K562 (cell line): Measurements from ENCODE around the gene DHRS3. TPM values are rescaled to one million over a fixed set of nuclear protein-coding genes. Genes with fewer than 3 reads are reported as not detected.

Experiments used
- BCOR ChIP-seq: fragments of 450-650 bp; IDR thresholded peaks from 2 replicates; pipeline ENCODE4 v1.6.1; 2016
- CHD2 ChIP-seq: IDR thresholded peaks from 2 replicates; pipeline ENCODE4 v1.6.1; 2011; ENCODE audit warnings: low read depth, low read length
- JUNB ChIP-seq: fragments of 450-650 bp; formaldehyde crosslinking; conservative IDR thresholded peaks from 2 replicates; pipeline ENCODE4 v1.4.0; 2020; ENCODE audit warnings: mild to moderate bottlenecking
- LCOR ChIP-seq: sonication (generic); formaldehyde crosslinking; IDR thresholded peaks from 2 replicates; pipeline ENCODE4 v1.8.0; 2022; ENCODE audit warnings: mild to moderate bottlenecking, missing genetic modification reagents
- MAFG ChIP-seq: fragments of 450-650 bp; conservative IDR thresholded peaks from 2 replicates; pipeline ENCODE4 v1.6.1; 2016; ENCODE audit warnings: missing genetic modification characterization, missing compliant biosample characterization
- MTA2 ChIP-seq: fragments of 450-650 bp; IDR thresholded peaks from 2 replicates; pipeline ENCODE4 v1.6.1; 2016; ENCODE audit warnings: low read depth
- MYC ChIP-seq, 2 experiments: fragments of 250-450 bp in 1 of 2; sonication (Bioruptor Pico) in 1 of 2; IDR thresholded peaks; 2 replicates each; pipeline versions ENCODE4 v1.5.1 to v1.6.1; 2012 to 2021; ENCODE audit warnings: low read depth in 2 of 2, borderline replicate concordance in 1 of 2, improper control_type of control experiment in 1 of 2, low read length in 1 of 2, mild to moderate bottlenecking in 1 of 2, moderate library complexity in 1 of 2
- NR2C2 ChIP-seq, 2 experiments: fragments of 200-800 bp in 1 of 2; sonication (Bioruptor generic) in 1 of 2; sonication (generic) in 1 of 2; formaldehyde crosslinking in 1 of 2; IDR thresholded peaks; 2 replicates each; pipeline versions ENCODE4 v1.6.1 to v1.8.0; 2016 to 2022; ENCODE audit warnings: mild to moderate bottlenecking in 1 of 2, missing compliant biosample characterization in 1 of 2, missing genetic modification characterization in 1 of 2, missing genetic modification reagents in 1 of 2
- RAD21 ChIP-seq, 2 experiments: fragments of 250-450 bp in 1 of 2; fragments of 450-650 bp in 1 of 2; sonication (Bioruptor Pico) in 1 of 2; formaldehyde crosslinking in 1 of 2; IDR thresholded peaks in 1 of 2; conservative IDR thresholded peaks in 1 of 2; 2 replicates each; pipeline versions ENCODE4 v1.4.0 to v1.8.0; 2020 to 2022; ENCODE audit warnings: mild to moderate bottlenecking in 2 of 2, moderate library complexity in 1 of 2
- RBM15 ChIP-seq: fragments of 200-400 bp; formaldehyde crosslinking; IDR thresholded peaks from 2 replicates; pipeline ENCODE4 v1.6.1; 2018; ENCODE audit warnings: mild to moderate bottlenecking, low read length, moderate library complexity; ENCODE audit not compliant: insufficient read depth
- SP1 ChIP-seq: sonication (generic); formaldehyde crosslinking; IDR thresholded peaks from 2 replicates; pipeline ENCODE4 v1.8.1; 2022; ENCODE audit warnings: mild to moderate bottlenecking, missing genetic modification reagents
- ZNF384 ChIP-seq: IDR thresholded peaks from 2 replicates; pipeline ENCODE4 v1.6.1; 2012; ENCODE audit warnings: low read depth, low read length, improper control_type of control experiment
- polyA plus RNA-seq, 8 experiments: library from polyadenylated mRNA; depleted of rRNA in 4 of 8; stranded (reverse) in 5 of 8; unstranded in 3 of 8; fragments of >200 nt; fragmentation: Nextera tagmentation in 2 of 8; fragmentation: Illumina TruSeq in 1 of 8; extraction: Ambion mirVana in 2 of 8; extraction: Trizol in 1 of 8; gene quantifications; 2 replicates each; pipeline versions ENCODE4 v1.2.1 to v1.2.3, GENCODE V29; 2011 to 2014; ENCODE audit warnings: inconsistent platforms in 1 of 8, missing spikeins in 1 of 8
- total RNA-seq, 7 experiments: library from RNA; depleted of rRNA in 6 of 7; stranded (reverse); fragments of >200 nt in 6 of 7; fragmentation: Illumina TruSeq in 2 of 7; extraction: Trizol in 2 of 7; gene quantifications; 2 replicates each; pipeline versions ENCODE4 v1.2.1 to v1.2.3, GENCODE V29; 2011 to 2021; ENCODE audit warnings: low replicate concordance in 1 of 7
- TF ChIP-seq, protein P1 (sequence below): fragments of 250-450 bp; sonication (Bioruptor Pico); IDR thresholded peaks from 2 replicates; pipeline ENCODE4 v1.4.0; 2020; ENCODE audit warnings: mild to moderate bottlenecking, moderate library complexity, borderline replicate concordance

The DHRS3 gene
- total and polyA plus RNA-seq, 9 of the 15 experiments (the other 6 are each of a cell fraction or from before 2014, with no cell fraction given) = 21.0 to 116 (median 58.7) TPM

DNA sequence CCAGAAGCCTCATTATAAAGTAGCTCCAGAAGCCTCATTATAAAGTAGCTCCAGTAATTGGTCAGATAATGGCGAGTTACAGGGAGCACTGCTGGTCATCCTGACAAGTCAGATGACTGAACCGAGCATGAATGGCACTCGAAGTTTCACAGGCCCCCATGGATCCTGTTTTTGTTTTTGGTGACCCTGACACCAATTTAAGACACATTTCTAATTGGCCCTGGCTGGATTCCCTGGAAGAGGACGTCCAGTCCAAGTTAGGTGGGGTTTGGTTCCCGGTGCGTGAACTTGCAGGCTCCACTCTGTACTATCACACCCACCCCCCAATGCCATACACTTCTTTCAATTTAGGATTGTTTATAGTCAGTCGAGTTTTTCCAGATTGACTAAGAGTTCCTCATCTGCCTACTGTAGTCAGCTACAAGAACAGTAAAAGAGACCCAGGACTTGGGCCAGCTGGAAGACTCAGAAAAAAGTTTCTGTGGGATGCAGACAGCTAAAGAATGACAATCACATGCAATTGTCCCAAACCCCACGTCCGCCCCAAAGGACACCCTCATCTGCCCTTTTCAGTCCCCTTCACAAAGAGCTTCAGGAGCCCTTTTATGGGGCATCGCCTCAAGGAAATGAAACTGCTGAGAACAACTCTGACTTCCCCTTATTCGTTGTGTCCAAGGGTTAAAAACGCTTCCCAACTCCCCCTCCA lies 2.7 kb downstream of the DHRS3 start (continued):
- TF ChIP-seq, protein P1, sequence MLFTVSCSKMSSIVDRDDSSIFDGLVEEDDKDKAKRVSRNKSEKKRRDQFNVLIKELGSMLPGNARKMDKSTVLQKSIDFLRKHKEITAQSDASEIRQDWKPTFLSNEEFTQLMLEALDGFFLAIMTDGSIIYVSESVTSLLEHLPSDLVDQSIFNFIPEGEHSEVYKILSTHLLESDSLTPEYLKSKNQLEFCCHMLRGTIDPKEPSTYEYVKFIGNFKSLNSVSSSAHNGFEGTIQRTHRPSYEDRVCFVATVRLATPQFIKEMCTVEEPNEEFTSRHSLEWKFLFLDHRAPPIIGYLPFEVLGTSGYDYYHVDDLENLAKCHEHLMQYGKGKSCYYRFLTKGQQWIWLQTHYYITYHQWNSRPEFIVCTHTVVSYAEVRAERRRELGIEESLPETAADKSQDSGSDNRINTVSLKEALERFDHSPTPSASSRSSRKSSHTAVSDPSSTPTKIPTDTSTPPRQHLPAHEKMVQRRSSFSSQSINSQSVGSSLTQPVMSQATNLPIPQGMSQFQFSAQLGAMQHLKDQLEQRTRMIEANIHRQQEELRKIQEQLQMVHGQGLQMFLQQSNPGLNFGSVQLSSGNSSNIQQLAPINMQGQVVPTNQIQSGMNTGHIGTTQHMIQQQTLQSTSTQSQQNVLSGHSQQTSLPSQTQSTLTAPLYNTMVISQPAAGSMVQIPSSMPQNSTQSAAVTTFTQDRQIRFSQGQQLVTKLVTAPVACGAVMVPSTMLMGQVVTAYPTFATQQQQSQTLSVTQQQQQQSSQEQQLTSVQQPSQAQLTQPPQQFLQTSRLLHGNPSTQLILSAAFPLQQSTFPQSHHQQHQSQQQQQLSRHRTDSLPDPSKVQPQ (CRISPR knock-in tag) = no peak
- no peak for TF ChIP-seq NR2C2 (CRISPR knock-in tag; IDR thresholded peaks at IDR 0.05)
- 0 out of 2 replicates have a peak, but pooled peaks have one; percentile 32 for TF ChIP-seq NR2C2 (tag; IDR thresholded peaks at IDR 0.05)
- TF ChIP-seq ZNF384 = no peak
- TF ChIP-seq CHD2 = no peak
- no peak for TF ChIP-seq RBM15
- no peak for TF ChIP-seq SP1 (CRISPR knock-in tag)
- TF ChIP-seq MTA2 = no peak
- TF ChIP-seq MYC (IDR thresholded peaks at IDR 0.05; ENCODE audit: low read depth, low read length) = no peak
- no peak for TF ChIP-seq MYC (CRISPR knock-in tag; IDR thresholded peaks at IDR 0.05; ENCODE audit: borderline replicate concordance, low read depth)
- no peak for TF ChIP-seq JUNB
- TF ChIP-seq RAD21 (CRISPR knock-in tag; conservative IDR thresholded peaks at IDR 0.05 in 1 of 2, IDR thresholded peaks at IDR 0.05 in 1 of 2) = no peak
- no peak for TF ChIP-seq MAFG (tag)
- TF ChIP-seq LCOR (CRISPR knock-in tag) = no peak
- TF ChIP-seq BCOR = no peak
